Neural cell (in vitro differentiated cells): ENCODE results near the gene WDR12. TPM values are rescaled to one million over a fixed set of nuclear protein-coding genes. Genes with fewer than 3 reads are reported as not detected.

Experiments used
- H2AFZ ChIP-seq: fragments of 200-600, 300-800 bp; sonication (generic), shearing (Covaris generic); 2 replicates; pipeline ENCODE4 v1.6.0; 2014; ENCODE audit warnings: low read depth, mild to moderate bottlenecking, antibody characterized with exemption, low read length, moderate library complexity
- H3F3A ChIP-seq: fragments of 200-600 bp; shearing (Covaris generic); 2 replicates; pipeline ENCODE4 v1.6.1; 2016; ENCODE audit warnings: mild to moderate bottlenecking, moderate library complexity, mixed read lengths, antibody characterized with exemption, low read length; ENCODE audit not compliant: insufficient read depth, poor library complexity, severe bottlenecking
- H3K27ac ChIP-seq: fragments of 200-600, 300-800 bp; sonication (generic), shearing (Covaris generic); 2 replicates; pipeline ENCODE4 v1.5.1; 2014; ENCODE audit warnings: mild to moderate bottlenecking, low read length, moderate library complexity
- H3K27me3 ChIP-seq: fragments of 300-800, 200-600 bp; sonication (generic), shearing (Covaris generic); 2 replicates; pipeline ENCODE4 v1.6.0; 2014; ENCODE audit warnings: mild to moderate bottlenecking, low read depth, low read length, moderate library complexity; ENCODE audit not compliant: insufficient read depth
- H3K36me3 ChIP-seq: fragments of 300-800, 200-600 bp; sonication (generic), shearing (Covaris generic); 2 replicates; pipeline ENCODE4 v1.5.1; 2014; ENCODE audit warnings: mild to moderate bottlenecking, antibody characterized with exemption, low read length, moderate library complexity; ENCODE audit not compliant: insufficient read depth
- H3K4me2 ChIP-seq: fragments of 300-800, 200-600 bp; sonication (generic), shearing (Covaris generic); 2 replicates; pipeline ENCODE4 v1.6.0; 2014; ENCODE audit warnings: mild to moderate bottlenecking, low read length
- H3K4me3 ChIP-seq: fragments of 300-800, 200-600 bp; sonication (generic), shearing (Covaris generic); 2 replicates; pipeline ENCODE4 v1.5.1; 2014; ENCODE audit warnings: mild to moderate bottlenecking, low read length, moderate library complexity
- H3K79me2 ChIP-seq: fragments of 200-600 bp; shearing (Covaris generic); replicated peaks from 2 replicates; pipeline ENCODE4 v1.6.0; 2014; ENCODE audit warnings: mild to moderate bottlenecking, low read length, moderate library complexity; ENCODE audit not compliant: insufficient read depth
- H3K9ac ChIP-seq: fragments of 300-800, 200-600 bp; sonication (generic), shearing (Covaris generic); 2 replicates; pipeline ENCODE4 v1.6.1; 2016; ENCODE audit warnings: mild to moderate bottlenecking, low read length, mixed read lengths
- H3K9me2 ChIP-seq: fragments of 200-600 bp; shearing (Covaris generic); 2 replicates; pipeline ENCODE4 v1.6.1; 2016; ENCODE audit warnings: mild to moderate bottlenecking, low read length, mixed read lengths; ENCODE audit not compliant: insufficient read depth
- H3K9me3 ChIP-seq: fragments of 200-600, 300-800 bp; sonication (generic), shearing (Covaris generic); 2 replicates; pipeline ENCODE4 v1.6.1; 2016; ENCODE audit warnings: mild to moderate bottlenecking, mixed run types, low read length, moderate library complexity, mixed read lengths
- H4K20me1 ChIP-seq: fragments of 200-600 bp; shearing (Covaris generic); 2 replicates; pipeline ENCODE4 v1.6.1; 2016; ENCODE audit warnings: mild to moderate bottlenecking, mixed run types; ENCODE audit not compliant: insufficient read depth
- CTCF ChIP-seq: fragments of 450-650 bp; IDR thresholded peaks from 2 replicates; pipeline ENCODE4 v1.5.1; 2014; ENCODE audit warnings: antibody characterized with exemption, mild to moderate bottlenecking, moderate library complexity; ENCODE audit not compliant: poor library complexity, severe bottlenecking
- EP300 ChIP-seq: fragments of 450-650 bp; conservative IDR thresholded peaks from 2 replicates; pipeline ENCODE4 v1.6.1; 2014; ENCODE audit warnings: antibody characterized with exemption, mild to moderate bottlenecking, moderate library complexity; ENCODE audit not compliant: poor library complexity, severe bottlenecking
- EZH2 ChIP-seq: fragments of 200-600, 300-800 bp; shearing (Covaris generic), sonication (generic); IDR thresholded peaks from 2 replicates; pipeline ENCODE4 v1.6.1; 2014; ENCODE audit warnings: antibody characterized with exemption, low read length, borderline replicate concordance, mild to moderate bottlenecking; ENCODE audit not compliant: insufficient read depth, poor library complexity, severe bottlenecking
- MXI1 ChIP-seq: fragments of 450-650 bp; conservative IDR thresholded peaks from 2 replicates; pipeline ENCODE4 v1.6.1; 2014; ENCODE audit warnings: antibody characterized with exemption, mild to moderate bottlenecking; ENCODE audit not compliant: poor library complexity, severe bottlenecking
- POLR2AphosphoS5 ChIP-seq: IDR thresholded peaks from 2 replicates; pipeline ENCODE4 v1.6.1; 2012
- RAD21 ChIP-seq: fragments of 450-650 bp; conservative IDR thresholded peaks from 2 replicates; pipeline ENCODE4 v1.6.1; 2014; ENCODE audit warnings: antibody characterized with exemption, mild to moderate bottlenecking, moderate library complexity
- REST ChIP-seq: IDR thresholded peaks from 2 replicates; pipeline ENCODE4 v1.6.1; 2012; ENCODE audit warnings: borderline replicate concordance
- SMC3 ChIP-seq: fragments of 450-650 bp; conservative IDR thresholded peaks from 2 replicates; pipeline ENCODE4 v1.6.1; 2014; ENCODE audit warnings: antibody characterized with exemption, mild to moderate bottlenecking, moderate library complexity; ENCODE audit not compliant: poor library complexity
- TAF1 ChIP-seq: IDR thresholded peaks from 2 replicates; pipeline ENCODE4 v1.6.1; 2012; ENCODE audit warnings: low read depth
- polyA plus RNA-seq: library from polyadenylated mRNA; depleted of rRNA; stranded (reverse); fragments of >200 nt; gene quantifications from 2 replicates; pipeline ENCODE4 v1.2.3, GENCODE V29; 2014

Gene WDR12
- polyA plus RNA-seq, 1 donor from 2014 or later, result 26.8 TPM

- Histone ChIP-seq H2AFZ (no peak overlapping the region), H3K27me3 (no peaks in the 10 kb centered on the region), H3K9me3 (no peaks in the 10 kb centered on the region), H3K27ac (no peak overlapping the region), H3K4me2 (no peak overlapping the region), H3K9me2 (no peaks in the 10 kb centered on the region), H3K4me3 (no peak overlapping the region), H4K20me1 (no peaks in the 10 kb centered on the region), H3K79me2 (no peaks in the 10 kb centered on the region), H3K36me3 (no peaks in the 10 kb centered on the region), H3K9ac (no peak overlapping the region), H3F3A (no peaks in the 10 kb centered on the region)
- TF ChIP-seq RAD21 (no peak), REST (no peak), POLR2AphosphoS5 (no peak), SMC3 (no peak), MXI1 (no peak), EP300 (no peak), TAF1 (no peak), EZH2 (no peak), CTCF (no peak)
Measured at GRCh38 chr2:202938960-202939359, 27.5 kb upstream of the WDR12 start.

- no peak overlapping the region for H3K4me2 ChIP-seq
- H3K27me3 ChIP-seq, result no peaks in the 10 kb centered on the region
- H3K4me3 ChIP-seq, result no peak overlapping the region
- H3K27ac ChIP-seq, result no peak overlapping the region
- H3F3A ChIP-seq, result no peaks in the 10 kb centered on the region
- no peaks in the 10 kb centered on the region for H3K36me3 ChIP-seq
- TF ChIP-seq REST (no peak), EP300 (no peak), MXI1 (no peak), SMC3 (no peak), EZH2 (no peak), RAD21 (no peak), TAF1 (no peak), CTCF (no peak), POLR2AphosphoS5 (no peak)
- H3K79me2 ChIP-seq, result no peaks in the 10 kb centered on the region
- H3K9me3 ChIP-seq, result no peaks in the 10 kb centered on the region
- H3K9ac ChIP-seq, result no peak overlapping the region
- no peaks in the 10 kb centered on the region for H3K9me2 ChIP-seq
- H4K20me1 ChIP-seq, result no peaks in the 10 kb centered on the region
- H2AFZ ChIP-seq, result no peak overlapping the region
Measured at GRCh38 chr2:202934456-202934855, 23.0 kb upstream of the WDR12 start.
